HepG2 (cell line): Measurements from ENCODE around the gene LDB2. TPM values are rescaled to one million over a fixed set of nuclear protein-coding genes. Genes with fewer than 3 reads are reported as not detected.
A peak's percentile ranks its signal among the peaks of the same experiment; 100 is the strongest.

Experiments
- CBX1 ChIP-seq: IDR thresholded peaks from one replicate; pipeline ENCODE4 v1.6.1; 2016; ENCODE audit warnings: antibody characterized with exemption, low read depth
- ELF3 ChIP-seq: IDR thresholded peaks from 2 replicates; pipeline ENCODE4 v1.6.1; 2016; ENCODE audit warnings: missing genetic modification reagents, missing compliant biosample characterization
- GATAD1 ChIP-seq: IDR thresholded peaks from 2 replicates; pipeline ENCODE4 v1.6.1; 2016; ENCODE audit warnings: missing genetic modification reagents, missing compliant biosample characterization
- GLI4 ChIP-seq: sonication (generic); formaldehyde crosslinking; IDR thresholded peaks from 2 replicates; pipeline ENCODE4 v1.5.1; 2020; ENCODE audit warnings: missing genetic modification reagents, mild to moderate bottlenecking, moderate library complexity, borderline replicate concordance
- IRF2 ChIP-seq: IDR thresholded peaks from 2 replicates; pipeline ENCODE4 v1.6.1; 2018; ENCODE audit warnings: missing genetic modification reagents, missing compliant biosample characterization
- KDM6A ChIP-seq: IDR thresholded peaks from 2 replicates; pipeline ENCODE4 v1.6.1; 2016; ENCODE audit warnings: low read depth
- MAZ ChIP-seq, 2 experiments: sonication (generic) in 1 of 2; formaldehyde crosslinking in 1 of 2; IDR thresholded peaks; 2 replicates each; pipeline versions ENCODE4 v1.5.0 to v1.6.1; 2012 to 2020; ENCODE audit warnings: low read depth in 2 of 2, mild to moderate bottlenecking in 2 of 2, borderline replicate concordance in 1 of 2, improper control_type of control experiment in 1 of 2, low read length in 1 of 2, missing genetic modification reagents in 1 of 2, moderate library complexity in 1 of 2
- ZNF136 ChIP-seq: sonication (generic); formaldehyde crosslinking; IDR thresholded peaks from 2 replicates; pipeline ENCODE4 v1.8.1; 2022; ENCODE audit warnings: low read depth, mild to moderate bottlenecking, moderate library complexity, missing genetic modification reagents
- ZNF432 ChIP-seq: sonication (generic); formaldehyde crosslinking; IDR thresholded peaks from 2 replicates; pipeline ENCODE4 v1.5.0; 2020; ENCODE audit warnings: missing genetic modification reagents, mild to moderate bottlenecking, borderline replicate concordance
- ZNF556 ChIP-seq: sonication (generic); formaldehyde crosslinking; IDR thresholded peaks from 2 replicates; pipeline ENCODE4 v1.4.0; 2020; ENCODE audit warnings: mild to moderate bottlenecking, missing genetic modification reagents, borderline replicate concordance
- ZNF562 ChIP-seq: sonication (generic); formaldehyde crosslinking; IDR thresholded peaks from 2 replicates; pipeline ENCODE4 v1.8.0; 2022; ENCODE audit warnings: missing genetic modification reagents, borderline replicate concordance
- ZNF660 ChIP-seq: sonication (generic); formaldehyde crosslinking; IDR thresholded peaks from 2 replicates; pipeline ENCODE4 v1.5.1; 2020; ENCODE audit warnings: mild to moderate bottlenecking, low read depth, missing genetic modification reagents, borderline replicate concordance
- ZNF691 ChIP-seq: sonication (generic); formaldehyde crosslinking; IDR thresholded peaks from 2 replicates; pipeline ENCODE4 v1.4.0; 2020; ENCODE audit warnings: missing genetic modification reagents, low read depth, mild to moderate bottlenecking, borderline replicate concordance
- polyA plus RNA-seq, 8 experiments: library from polyadenylated mRNA; depleted of rRNA in 3 of 8; stranded (reverse) in 7 of 8; unstranded in 1 of 8; fragments of >200 nt; fragmentation: Illumina TruSeq in 4 of 8; extraction: Trizol in 4 of 8; gene quantifications; 2 replicates each; pipeline versions ENCODE4 v1.2.1 to v1.2.3, GENCODE V29; 2011 to 2016; ENCODE audit warnings: low read depth in 4 of 8, missing spikeins in 1 of 8, mixed read lengths in 1 of 8; ENCODE audit not compliant: insufficient read depth in 1 of 8
- total RNA-seq, 5 experiments: library from RNA; depleted of rRNA; stranded (reverse); fragments of >200 nt; fragmentation: Illumina TruSeq; extraction: Trizol; gene quantifications; 2 replicates each; pipeline ENCODE4 v1.2.3, GENCODE V29; 2016; ENCODE audit warnings: low read depth in 1 of 5
- TF ChIP-seq, protein P1 (sequence below), 2 experiments: IDR thresholded peaks; 2 replicates each; pipeline ENCODE4 v1.6.1; 2011 to 2012; ENCODE audit warnings: low read length in 2 of 2, borderline replicate concordance in 1 of 2, low read depth in 1 of 2, mild to moderate bottlenecking in 1 of 2, moderate library complexity in 1 of 2
- TF ChIP-seq, protein P2 (sequence below): IDR thresholded peaks from 2 replicates; pipeline ENCODE4 v1.6.1; 2016; ENCODE audit warnings: missing biosample characterization, missing genetic modification reagents, low read depth

LDB2 gene
- total and polyA plus RNA-seq, 2 of the 13 experiments (the other 11 are each of a cell fraction or from before 2014, with no cell fraction given) = not detected

- no peak for TF ChIP-seq ZNF562 (CRISPR knock-in tag)
- TF ChIP-seq CBX1 = no peak
- TF ChIP-seq ZNF136 (CRISPR knock-in tag) = no peak
- TF ChIP-seq KDM6A (CRISPR knock-in tag) = peak; percentile 94
- no peak for TF ChIP-seq ZNF660 (CRISPR knock-in tag)
- TF ChIP-seq ELF3 (CRISPR knock-in tag) = peak; percentile 70; the same call in 1 of the 2 replicates
- TF ChIP-seq GLI4 (CRISPR knock-in tag) = no peak
- no peak for TF ChIP-seq ZNF432
- no peak for TF ChIP-seq MAZ (IDR thresholded peaks at IDR 0.05; ENCODE audit: borderline replicate concordance, low read depth, low read length)
- TF ChIP-seq MAZ (CRISPR knock-in tag; IDR thresholded peaks at IDR 0.05; ENCODE audit: low read depth) = no peak
- TF ChIP-seq GATAD1 (CRISPR knock-in tag) = no peak
- no peak for TF ChIP-seq ZNF556 (CRISPR knock-in tag)
- TF ChIP-seq, protein P1, sequence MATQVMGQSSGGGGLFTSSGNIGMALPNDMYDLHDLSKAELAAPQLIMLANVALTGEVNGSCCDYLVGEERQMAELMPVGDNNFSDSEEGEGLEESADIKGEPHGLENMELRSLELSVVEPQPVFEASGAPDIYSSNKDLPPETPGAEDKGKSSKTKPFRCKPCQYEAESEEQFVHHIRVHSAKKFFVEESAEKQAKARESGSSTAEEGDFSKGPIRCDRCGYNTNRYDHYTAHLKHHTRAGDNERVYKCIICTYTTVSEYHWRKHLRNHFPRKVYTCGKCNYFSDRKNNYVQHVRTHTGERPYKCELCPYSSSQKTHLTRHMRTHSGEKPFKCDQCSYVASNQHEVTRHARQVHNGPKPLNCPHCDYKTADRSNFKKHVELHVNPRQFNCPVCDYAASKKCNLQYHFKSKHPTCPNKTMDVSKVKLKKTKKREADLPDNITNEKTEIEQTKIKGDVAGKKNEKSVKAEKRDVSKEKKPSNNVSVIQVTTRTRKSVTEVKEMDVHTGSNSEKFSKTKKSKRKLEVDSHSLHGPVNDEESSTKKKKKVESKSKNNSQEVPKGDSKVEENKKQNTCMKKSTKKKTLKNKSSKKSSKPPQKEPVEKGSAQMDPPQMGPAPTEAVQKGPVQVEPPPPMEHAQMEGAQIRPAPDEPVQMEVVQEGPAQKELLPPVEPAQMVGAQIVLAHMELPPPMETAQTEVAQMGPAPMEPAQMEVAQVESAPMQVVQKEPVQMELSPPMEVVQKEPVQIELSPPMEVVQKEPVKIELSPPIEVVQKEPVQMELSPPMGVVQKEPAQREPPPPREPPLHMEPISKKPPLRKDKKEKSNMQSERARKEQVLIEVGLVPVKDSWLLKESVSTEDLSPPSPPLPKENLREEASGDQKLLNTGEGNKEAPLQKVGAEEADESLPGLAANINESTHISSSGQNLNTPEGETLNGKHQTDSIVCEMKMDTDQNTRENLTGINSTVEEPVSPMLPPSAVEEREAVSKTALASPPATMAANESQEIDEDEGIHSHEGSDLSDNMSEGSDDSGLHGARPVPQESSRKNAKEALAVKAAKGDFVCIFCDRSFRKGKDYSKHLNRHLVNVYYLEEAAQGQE (IDR thresholded peaks at IDR 0.05; ENCODE audit: borderline replicate concordance in 1 of 2, low read depth in 1 of 2, low read length in 2 of 2) = no peak
- no peak for TF ChIP-seq ZNF691 (CRISPR knock-in tag)
- TF ChIP-seq, protein P2, sequence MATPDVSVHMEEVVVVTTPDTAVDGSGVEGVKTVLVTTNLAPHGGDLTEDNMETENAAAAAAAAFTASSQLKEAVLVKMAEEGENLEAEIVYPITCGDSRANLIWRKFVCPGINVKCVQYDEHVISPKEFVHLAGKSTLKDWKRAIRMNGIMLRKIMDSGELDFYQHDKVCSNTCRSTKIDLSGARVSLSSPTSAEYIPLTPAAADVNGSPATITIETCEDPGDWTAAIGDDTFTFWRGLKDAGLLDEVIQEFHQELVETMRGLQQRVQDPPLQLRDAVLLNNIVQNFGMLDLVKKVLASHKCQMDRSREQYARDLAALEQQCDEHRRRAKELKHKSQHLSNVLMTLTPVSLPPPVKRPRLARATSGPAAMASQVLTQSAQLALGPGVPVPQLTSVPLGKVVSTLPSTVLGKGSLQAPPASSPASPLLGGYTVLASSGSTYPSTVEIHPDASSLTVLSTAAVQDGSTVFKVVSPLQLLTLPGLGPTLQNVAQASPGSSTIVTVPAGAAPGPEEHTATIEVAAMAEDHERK (CRISPR knock-in tag) = no peak
- peak; percentile 54; the same call in 1 of the 2 replicates for TF ChIP-seq IRF2 (CRISPR knock-in tag)
Observed at GRCh38 chr4:16835597-16836247, 62.7 kb downstream of the LDB2 start (continued).
